ENCODE measurements around the gene NOD1.
A peak's percentile ranks its signal among the peaks of the same experiment; 100 is the strongest.
"Not testable (repeated sequence)": the region's sequence is repeated elsewhere in the genome, so short reads cannot be mapped to it uniquely, and the experiment has no call there.

NOD1 gene

DNA sequence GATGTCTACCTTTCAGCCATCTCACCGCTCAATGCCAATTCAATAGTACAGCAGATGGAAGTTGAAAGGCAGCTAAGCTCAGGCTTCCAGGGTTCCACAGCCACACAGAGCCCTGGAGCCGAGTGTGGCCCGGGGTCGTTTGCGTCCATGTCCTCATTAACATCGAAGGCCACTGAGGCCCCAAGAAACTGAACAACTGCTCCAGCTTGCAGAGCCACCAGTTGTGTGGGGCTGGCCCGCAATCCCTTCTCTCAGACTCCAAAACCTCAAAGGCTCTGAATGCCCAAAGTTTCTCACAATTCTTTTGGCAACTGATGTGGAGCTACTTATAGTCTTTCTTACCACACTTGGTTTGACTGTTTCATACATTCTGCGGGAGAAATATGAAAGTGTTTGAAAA, 31.1 kb downstream of the NOD1 start:
- DNase-seq, result no peak

DNA sequence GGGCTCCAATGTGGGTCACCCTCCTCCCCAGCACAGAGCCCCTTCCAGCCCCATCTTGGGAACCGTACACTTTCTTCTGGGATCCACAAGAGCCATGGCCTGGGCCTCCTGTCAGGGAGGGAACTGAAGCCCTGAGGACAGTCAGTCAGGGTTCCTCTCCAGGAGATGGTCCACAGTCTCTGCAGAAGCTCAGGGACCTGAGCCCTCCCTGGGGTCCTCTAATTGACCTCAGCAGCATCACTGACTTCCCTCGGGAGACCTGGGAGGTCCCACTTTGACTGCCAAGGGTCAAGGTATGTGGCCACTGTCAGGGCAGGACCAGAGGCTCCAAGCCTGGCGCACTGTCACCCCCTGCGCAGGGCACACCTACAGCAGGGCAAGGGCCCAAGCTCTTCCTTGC, 32.3 kb downstream of the NOD1 start:
- DNase-seq, result no peak

DNA sequence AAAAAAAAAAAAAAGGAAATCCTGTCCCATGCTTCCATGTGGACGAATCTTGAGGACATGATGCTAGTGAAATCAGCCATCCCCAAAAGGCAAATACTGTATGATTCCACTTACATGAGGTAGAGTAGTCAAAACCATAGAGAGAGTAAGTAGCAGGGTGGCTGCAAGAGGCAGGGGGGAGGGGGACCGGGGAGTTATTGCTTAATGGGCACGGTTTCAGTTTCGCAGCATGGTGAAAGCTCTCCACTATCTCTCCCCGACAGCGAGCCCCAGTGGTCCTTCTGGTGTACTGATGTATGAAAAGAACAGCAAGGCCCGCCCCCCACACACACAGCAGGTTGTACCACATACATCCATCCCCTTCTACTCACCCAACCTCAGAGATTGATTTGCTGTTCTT, 32.8 kb downstream of the NOD1 start:
- peak; percentile 78 for DNase-seq

DNA sequence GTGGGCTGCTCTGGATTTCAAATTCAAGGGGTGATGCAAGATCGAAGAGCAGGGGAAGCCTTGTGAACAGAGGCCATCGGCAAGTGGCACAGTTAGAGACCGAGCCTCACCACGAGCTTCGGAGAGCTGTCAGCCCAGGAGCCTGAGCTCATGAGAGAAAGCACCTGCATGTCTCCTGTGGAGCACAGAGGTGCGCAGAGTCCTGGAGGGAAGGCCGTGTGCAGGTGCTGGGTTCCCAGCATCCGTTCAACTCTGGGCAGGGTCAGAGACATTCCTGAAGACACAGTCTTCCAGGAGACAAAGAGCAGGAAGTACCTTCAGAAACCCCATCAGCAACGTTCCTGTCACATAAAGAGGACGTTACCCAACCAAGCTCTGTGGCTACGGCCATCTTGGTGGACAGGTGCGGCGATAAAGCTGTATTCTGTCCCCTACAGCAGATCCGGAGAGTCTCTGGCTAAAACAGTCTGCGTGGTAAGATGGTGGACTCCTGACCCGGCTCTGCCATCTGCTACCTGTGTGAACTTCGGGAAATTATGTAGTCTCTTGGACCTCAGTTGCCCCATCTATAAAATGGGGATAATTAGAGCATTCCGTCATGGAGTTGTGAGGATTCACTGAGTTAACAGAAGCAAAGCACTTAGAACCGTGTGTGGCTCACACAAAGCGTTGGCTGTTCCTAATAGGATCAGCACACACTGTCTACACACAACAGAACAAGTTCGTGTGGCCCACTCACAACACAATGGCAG, 40.6 kb downstream of the NOD1 start:
- no peak for DNase-seq

DNA sequence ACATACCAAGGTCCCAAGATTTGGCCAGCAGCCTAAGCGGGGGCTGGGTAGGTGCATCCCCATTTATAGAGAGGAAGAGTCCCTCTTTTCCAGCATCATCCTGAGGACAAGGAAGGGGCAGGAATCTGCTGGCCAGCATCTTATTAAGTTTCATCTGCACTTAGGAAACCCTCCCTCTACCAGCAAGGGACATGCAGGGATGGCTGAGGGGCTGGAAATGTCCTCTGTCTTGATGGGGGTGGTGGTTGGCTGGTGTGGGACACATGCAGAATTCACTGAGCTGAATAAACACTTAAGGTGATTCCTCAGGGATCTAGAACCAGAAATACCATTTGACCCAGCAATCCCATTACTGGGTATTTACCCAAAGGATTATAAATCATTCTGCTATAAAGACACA, 42.1 kb downstream of the NOD1 start:
- DNase-seq, result no peak

DNA sequence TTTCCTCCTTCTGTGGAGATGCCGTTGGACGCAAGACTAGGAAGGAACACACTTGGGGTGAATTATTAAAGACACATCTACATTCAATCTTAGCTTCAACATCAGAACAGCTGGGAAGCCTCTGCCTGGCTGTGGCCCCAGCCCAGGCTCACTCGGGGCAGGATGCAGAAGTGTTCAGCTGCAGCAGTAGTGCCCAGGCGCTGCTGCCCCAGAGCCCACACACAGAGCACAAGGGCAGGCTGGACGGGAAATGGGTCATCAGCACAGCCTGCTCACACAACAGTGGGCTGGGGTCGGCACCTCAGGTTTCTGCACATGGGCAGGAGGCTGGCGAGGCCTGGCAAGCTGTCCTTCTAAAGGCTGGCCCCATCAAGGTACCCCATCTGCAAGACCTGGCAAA, 42.5 kb downstream of the NOD1 start:
- no peak for DNase-seq

DNA sequence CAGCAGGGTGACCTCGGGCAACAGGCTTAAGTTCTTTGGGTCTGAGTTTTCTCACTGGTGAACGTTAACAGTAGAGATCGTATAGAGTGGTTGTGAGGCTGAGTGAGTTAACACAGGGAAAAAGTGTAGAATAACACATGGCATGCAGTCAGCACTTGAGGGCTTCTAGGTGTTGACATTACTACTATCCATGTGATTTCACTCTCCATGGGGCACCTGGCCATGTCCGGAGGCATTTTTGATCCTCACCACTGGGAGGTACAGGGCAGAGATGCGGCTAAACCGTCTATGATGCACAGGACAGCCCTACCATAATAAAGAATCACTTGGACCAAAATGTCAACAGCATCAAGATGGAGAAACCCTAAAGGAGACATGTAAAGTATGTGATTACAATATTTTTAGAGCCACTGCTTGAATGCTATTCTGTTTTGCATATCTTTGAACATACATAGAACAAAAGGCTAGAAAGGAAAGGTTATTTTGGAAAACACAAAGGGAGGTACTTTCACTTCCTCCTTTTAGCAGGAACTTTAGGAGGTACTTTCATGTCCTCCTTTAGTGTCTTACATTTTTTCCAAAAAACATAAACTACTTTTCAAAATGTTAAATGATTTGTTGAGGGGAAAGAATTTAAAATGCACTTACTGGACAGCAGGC, 44.3 kb downstream of the NOD1 start:
- DNase-seq, result no peak

DNA sequence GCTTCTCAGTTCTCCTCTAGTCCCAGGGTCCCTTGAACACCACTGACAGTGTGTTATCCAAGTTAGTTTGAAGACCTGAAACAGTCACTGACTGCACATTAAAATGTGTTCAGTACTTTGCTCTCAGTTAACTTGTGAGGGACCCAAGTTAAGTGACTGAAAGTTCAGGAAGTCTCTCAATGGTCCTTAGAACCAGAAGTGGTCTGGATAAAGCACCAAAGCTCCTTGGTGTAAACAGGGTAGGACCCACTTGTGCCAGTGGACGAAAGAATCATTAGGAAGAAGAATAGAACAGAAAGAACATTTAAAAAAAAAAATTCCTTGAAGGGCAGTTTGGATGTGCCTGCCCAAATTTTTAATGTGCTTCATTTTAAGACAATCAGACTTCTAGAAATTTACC, 45.1 kb downstream of the NOD1 start:
- no peak for DNase-seq

DNA sequence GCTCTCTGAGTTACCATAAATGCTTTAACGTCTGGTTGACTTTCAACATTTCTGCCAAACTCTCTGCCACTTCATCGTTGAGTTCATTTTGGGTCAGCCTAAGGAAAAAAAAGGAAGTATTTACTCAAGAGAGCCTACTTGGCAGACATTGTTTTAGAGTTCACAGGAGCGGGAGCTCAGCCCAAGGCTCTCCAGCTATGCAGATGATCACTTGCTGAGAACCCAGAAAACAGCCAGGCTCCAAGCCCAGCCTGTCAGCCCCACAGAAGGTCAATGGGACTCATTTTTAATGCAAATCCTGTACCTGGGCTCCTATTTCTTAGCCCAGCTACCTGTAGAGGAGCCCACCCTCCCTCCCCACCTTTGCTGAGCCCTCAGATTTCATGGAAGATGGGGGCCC, 45.5 kb downstream of the NOD1 start:
- DNase-seq, result no peak

DNA sequence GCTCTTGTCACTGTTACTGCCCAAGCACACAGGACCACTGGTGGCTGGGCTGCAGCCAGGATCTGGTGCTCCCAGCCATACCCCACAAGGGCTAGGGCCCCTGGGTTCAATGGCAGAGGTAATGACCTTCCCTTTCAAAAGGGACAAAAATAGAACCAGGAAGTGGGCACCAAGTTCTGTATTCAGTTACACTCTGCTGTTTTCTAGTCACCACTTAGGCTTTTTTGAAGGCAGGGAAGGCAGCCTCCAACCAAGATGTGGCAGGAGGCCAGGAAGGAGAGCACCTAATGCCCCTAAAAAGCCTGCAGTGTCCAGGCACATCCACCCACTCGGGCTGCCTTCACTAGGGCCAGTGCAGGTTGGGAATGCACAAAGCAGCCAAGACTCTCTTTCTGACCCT, 47.8 kb downstream of the NOD1 start:
- DNase-seq, result no peak

DNA sequence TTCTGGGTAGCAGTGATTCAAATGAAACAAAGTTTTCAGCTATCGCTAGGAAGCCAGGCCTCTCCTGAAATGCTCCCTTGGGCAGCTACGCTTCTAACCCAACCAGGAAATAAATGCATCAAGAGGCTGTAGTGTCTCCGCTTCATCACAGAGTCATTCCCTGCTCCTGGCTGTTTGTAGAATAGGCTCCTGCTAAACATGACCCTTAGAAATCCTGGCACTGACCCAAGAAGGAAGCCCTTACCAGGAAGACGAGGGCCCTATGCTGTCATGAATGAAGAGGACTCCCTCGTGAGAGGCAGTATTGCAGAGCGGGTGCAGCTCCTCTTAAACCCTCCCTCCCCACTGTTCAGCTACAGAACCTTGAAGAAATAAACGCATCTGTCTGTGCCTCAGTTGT, 48.3 kb downstream of the NOD1 start:
- no peak for DNase-seq

DNA sequence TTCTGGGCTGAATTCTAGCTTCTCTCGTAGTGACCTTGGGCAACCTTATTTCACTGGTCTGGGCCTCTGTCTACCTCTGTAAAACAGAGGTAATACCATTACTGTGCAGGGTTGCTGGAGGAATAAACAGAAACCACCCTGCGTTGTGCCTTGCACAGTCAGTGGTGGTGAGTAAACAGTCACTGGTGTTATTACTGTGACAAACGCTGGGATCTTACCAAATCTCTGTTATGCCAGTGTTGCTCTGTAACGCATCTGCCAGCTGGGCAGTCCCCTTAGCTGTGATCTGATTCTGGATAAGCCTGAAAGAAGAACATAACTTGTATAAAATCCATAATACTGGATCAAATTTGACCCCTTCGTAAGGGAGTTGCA, 49.4 kb downstream of the NOD1 start:
- no peak for DNase-seq

DNA sequence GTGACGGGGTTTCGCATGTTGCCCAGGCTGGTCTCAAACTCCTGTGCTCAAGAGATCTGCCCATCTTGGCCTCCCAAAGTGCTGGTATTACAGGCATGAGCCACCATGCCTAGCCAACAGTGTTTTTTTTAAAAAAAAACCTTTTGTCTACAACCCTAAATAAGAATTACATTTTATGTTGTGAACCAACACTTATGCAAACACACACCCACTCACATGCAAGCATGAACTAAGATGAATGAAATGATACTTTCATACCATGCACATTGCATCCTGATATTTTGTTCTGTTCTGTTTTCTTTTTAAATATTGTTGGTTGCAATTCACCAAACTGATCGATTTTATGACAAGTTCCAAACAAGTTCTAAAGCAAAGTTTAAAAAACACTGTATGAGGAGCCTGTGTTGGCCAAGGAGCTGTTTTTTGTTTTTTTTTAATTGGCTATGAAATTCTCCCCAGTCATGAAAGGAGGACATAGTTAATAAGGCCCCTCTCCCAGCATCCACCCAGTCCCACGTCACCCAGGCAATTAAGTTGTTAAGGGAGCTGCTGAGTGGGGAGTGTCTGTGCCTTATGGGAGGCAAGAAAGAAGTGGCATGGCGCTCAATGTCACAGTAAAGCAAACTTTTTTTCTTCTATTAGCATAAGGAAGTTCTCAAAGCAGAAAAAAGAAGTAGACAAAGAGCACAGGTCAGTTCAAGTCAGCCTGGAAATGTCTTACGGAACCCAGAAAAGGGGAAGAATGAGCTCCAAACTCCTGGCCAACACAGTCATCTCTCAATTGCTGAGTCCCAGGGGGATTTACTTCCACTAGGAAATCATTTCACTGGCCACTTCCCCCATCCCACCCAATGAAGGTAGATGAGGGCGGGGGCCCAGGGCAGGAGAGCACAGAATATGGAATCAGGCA, 50.1 kb downstream of the NOD1 start:
- DNase-seq, result no peak

DNA sequence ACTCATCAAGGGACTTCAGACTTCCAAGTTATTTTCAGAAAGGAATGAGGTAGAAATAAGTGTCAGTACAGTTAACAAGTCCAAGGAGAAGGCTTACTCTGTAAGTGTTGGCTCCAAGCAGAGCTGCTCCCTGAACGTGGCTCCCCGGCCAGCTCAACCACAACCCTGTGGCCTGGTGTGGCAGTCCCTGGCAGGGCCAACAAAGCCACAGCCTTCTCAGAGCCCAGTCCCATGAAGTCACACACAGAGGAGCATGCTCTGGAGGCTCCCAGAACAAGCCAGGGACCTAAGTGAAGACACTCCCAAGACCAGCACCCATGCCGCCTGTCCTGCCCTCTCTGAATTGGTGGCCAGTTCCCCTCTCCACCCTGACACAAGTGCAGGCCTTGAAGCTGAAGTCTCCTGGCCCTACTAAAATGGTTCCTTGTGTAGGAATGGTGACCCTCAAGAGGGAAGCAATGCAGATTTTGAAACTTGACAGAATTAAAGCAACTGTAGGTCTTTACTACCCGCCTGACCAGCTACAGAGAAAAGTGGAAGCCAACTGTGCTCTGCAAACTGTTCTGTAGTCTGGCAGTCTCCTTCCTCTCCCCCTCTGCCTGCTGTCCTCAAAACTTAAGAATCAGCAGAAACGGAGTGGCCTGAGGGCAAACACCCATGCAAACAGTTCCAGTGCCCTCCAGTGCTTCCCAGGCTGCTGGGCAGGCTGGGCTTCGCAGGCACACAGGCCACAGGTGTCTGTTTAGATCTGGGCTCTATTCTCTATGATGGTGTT, 51.1 kb downstream of the NOD1 start:
- DNase-seq, result no peak

DNA sequence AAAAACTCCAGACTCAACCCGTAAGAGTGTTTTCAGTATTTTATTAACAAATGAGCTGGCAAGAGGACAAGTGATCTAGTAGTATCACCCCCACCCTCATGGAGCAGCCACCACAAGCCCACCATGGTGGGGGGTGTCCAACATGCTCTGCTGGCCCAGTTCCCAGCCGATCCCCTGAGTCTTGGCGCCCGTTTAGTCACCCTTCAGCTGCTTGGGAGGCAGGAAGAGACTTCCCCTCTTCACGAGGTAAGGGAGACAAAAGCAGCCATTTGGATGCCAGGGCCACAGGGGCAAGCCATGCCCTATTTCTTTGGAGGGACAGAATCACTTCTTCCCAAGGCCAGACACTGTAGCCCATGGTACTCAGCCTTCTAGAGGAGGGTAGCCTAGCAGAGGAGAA, 54.1 kb downstream of the NOD1 start:
- no peak for DNase-seq

DNA sequence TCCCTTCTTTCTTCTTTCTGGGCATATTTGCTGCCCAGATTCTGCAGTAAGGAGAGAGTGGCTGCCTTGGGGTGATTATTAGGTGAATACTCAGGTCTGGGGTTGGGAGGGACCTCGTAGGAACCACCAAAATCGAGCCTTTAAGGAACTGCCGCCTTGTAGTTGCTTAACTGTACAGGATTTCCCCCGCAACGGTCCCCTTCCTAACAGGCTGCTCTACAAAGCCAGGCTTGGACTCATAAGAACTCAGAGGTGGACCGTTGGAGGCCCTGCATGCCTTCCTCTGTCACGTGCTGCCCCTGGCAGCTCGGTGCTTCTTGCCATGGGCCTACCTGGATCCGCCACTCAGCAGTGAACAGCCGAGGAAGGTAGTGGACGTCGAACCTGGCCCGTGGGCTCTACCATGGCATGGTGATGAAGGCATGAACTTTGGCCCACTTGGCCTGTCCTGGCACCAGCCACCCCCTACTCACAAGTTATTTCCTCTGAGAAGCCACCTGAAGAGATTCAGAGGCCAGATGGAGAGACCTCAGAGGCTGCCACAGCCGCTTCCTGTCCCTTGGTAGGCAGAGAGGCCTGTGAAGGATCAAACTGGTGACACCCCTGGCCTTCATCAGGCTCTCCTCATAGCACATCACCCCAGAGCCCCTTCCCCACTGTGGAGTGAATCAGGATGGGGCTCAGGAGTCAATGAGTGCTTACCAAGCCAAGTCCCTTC, 54.6 kb downstream of the NOD1 start:
- DNase-seq, result no peak

DNA sequence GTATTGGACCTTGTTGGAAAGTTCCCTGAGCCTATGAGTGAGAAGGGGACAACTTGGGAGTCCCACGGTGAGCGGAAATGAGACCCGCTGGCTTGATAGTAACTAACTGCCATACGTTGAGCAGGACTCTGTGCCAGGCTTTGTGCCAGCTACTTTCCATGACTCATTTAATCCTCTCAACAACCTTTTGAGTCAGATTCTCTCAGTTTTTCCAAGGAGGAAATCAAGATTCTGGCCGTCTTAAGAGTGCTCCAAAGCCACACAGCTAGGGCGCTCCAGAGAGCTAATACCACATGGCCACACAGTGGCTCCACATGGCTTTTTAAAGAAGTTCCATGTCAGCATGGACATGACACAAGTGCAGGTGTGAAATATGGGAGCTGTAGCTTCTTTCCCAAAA, 55.7 kb downstream of the NOD1 start:
- no peak for DNase-seq

DNA sequence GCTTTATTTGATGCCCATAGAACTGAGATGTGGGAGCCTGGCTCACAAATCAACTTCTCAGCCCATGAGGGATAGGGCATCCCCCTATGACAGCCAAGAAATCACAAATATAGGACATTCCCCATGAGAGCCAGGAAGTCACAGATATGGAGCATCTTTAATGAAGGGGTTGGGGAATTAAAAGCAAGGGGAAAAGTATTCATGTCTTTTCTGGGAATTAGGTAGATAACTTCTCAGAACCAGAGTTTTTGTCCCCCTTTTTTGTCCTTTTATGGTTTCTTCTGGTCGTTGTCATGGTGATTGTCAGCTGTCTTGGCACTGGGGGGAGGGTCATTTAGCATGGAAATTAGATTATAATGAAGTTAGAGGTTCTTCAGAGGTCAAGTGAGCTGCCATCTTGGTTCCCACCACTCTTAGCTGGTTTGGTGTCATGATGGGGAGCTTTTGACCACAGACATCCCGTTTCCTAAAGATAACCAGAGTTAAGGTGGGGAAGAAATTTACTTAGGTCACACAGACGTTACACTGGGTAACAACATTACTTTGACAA, 56.9 kb downstream of the NOD1 start:
- DNase-seq, result no peak

DNA sequence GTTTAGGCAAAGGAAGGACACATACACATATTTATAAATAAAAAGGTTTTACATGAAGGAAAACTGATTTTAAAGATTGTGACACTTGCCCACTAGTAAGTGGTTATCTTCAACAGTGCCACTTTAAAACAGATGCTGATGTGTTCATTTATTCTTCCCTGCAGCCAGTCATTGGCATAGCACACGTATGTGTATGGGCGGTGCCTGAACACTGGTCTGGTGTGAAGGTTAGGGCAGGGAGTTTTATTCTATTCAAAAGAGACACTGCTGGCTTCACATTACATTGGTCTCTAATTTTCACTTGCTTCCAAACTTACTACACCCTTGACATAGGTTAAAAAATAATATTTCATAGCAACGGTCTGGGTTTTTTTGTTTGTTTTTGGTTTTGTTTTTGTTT, 57.9 kb downstream of the NOD1 start:
- no peak for DNase-seq

DNA sequence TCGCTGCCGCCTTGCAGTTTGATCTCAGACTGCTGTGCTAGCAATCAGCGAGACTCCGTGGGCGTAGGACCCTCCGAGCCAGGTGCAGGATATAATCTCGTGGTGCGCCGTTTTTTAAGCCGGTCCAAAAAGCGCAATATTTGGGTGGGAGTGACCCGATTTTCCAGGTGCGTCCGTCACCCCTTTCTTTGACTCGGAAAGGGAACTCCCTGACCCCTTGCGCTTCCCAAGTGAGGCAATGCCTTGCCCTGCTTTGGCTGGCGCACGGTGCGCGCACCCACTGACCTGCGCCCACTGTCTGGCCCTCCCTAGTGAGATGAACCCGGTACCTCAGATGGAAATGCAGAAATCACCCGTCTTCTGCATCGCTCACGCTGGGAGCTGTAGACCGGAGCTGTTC, 58.5 kb downstream of the NOD1 start:
- DNase-seq, result not testable (repeated sequence)

DNA sequence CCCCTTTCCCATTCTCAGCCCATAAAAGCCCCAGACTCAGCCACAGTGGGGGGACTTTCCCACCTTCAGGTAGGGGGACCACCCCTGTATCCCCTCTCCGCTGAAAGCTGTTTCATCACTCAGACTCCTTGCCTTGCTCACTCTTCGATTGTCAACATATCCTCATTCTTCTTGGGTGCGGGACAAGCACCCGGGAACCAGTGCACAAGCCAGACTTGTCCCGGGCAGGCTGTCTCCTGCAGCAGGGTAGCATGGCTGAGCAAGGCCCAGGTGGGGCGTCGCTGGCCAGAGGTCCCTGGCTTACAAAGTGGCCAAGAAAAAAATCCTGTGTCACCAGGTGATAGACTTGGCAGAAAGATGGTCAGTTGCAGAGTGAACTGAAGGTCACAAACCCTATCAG, 64.7 kb downstream of the NOD1 start:
- no peak for DNase-seq
